Stimulated activated naive CD4-positive, alpha-beta T cell (primary cell): ENCODE data around the gene LMNA.
"Not testable (repeated sequence)": the region's sequence is repeated elsewhere in the genome, so short reads cannot be mapped to it uniquely, and the experiment has no call there.

Source experiments
- DNase-seq, 6 experiments: peaks; one replicate each; lab custom pipeline; 2025; lab: John Stamatoyannopoulos, UW

LMNA gene

DNA sequence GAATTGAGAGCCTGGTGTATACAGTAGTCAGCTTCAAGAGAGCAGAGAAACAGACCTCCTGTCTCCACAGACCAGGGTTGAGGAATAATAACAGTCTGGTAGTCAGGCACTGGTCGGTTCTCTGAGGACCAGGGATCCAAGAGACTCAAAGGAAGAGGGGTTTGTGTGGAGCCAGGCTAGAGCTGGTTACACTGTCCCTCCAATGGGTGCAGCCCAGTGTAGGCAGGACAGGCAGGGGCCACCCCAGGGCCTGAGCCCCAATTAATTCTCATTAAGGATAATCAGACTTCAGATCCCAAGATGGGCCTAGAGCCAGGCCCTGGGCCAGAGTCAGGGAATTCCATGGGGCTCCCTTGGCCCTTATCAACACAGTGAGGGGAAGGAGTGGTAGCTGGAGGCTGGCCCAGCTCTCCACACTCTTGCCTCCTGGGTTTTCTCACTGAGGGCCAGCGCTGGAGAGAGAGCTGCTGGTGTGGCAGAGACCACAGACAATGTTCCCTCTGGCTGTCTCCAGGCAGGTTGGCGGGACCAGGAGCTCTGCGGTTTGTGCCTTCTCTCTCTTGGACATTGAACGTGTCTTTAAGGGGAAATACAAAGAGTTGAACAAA, 48.0 kb downstream of the LMNA start:
- no peak for DNase-seq

DNA sequence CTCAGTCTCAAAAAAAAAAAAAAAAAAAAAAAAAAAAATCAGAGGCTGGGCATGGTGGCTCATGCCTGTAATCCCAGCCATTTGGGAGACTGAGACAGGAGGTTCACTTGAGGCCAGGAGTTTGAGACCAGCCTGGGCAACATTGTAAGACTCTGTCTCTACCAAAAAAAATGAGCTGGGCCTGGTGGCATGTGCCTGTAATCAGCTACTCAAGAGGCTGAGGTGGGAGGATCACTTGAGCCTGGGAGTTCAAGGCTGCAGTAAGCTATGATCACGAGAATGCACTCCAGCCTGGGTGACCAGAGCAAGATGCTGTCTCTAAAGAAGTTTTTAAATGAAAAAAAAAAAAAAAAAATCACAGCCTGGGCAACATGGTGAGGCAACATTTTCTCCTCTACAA, 49.2 kb downstream of the LMNA start:
- no peak for DNase-seq

DNA sequence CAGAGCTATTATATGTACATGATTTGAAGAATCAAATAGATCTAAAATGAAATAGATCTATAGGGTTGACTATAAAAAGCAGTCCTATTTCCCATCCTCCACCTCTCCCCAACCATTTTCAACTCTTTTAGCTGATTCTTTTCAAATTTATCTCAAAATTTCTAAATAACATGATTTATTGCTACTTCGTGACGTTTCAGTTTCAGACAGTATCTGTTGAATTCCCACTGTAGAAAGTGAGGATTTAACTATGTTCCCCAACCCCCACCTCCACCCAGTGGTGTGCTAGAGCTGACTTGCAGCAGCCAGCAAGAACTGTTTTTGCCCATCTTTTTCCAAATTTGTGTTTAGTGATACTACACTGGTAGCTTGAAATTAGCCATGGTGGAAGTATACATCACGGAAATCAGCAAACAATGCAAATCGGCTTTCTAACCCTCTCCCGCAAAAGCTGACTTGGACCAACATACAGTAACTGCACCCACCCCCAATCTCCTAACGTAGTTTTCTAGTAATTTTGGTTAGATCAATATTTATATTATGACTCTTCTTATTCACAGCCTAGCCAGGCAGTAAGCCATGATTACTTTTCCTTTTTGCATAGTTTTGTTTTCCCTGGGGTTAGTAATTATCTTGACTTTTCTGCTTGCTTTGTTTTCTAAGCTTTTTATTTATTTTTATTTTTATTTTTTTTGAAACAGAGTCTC, 49.8 kb downstream of the LMNA start:
- DNase-seq: no peak

DNA sequence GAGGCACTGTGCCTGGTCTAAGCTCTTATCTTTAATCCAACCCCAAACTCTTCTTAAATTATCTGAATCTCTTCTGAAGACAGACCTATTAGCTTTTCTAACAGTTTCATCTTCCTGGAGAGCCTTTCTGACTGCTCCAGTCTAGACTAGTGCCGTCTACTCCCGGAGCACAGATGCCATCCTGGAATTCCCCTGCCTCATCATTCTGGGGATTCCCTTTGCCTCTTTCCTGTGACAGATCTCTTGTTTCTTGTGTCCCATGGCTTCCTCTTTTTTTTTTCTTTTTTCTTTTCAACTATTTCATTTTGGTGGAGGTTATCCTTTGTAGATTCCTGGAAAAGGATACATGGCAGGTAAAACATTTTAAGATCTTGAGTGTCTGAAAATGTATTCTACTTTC, 50.6 kb downstream of the LMNA start:
- no peak for DNase-seq

DNA sequence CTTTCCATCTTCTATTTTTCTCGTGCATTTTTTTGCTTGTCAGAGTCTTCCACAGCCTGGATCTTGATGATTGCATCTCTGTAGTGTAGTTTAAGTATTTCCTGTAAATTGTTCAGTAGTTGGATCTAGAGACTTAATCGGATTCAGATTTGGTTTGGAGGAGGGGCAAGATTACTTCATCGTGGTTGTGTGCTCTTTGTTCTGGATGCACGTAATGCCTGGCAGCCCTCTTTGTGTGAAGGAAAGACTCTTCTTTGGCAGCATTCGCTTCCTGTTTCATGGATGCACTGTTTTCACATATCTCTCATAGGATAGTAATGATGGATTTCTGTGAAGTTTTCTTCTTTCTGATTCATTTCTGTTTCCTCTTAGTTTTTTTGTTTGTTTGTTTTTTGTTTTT, 53.0 kb downstream of the LMNA start:
- no peak for DNase-seq

DNA sequence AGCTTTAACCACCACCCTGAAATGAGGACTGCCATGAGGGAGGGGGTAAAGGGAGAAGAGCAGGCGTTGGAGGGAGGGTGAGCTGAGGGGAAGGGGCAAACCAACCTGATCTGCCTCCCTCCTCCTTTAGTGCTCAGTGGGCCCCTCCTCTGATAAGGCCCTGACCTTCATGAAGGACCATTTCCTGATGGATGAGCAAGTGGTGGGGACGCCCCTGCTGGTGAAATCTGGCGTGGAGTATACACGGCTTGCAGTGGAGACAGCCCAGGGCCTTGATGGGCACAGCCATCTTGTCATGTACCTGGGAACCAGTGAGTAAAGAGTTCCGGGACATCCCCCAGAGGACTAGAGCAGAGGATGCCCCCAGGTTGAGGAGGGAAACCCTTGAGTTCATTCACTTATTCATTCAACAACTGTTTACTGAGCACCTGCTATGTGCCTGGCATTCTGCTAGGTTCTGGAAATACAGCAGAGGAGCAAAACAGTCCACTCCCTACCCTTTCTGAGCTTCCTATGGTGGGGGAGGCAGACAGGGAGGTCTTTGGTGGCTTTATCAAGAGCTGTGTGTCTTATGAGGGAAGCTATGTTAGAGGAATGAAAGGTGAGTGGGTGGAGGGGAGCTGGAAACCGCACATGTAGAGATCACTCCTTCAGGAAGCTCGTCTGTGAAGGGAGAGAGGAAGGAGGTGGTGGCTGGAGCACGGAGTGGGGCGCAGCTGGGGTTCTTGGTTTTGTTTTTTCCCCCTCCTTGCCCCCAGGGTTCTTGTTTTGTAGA, 58.4 kb downstream of the LMNA start:
- no peak for DNase-seq

DNA sequence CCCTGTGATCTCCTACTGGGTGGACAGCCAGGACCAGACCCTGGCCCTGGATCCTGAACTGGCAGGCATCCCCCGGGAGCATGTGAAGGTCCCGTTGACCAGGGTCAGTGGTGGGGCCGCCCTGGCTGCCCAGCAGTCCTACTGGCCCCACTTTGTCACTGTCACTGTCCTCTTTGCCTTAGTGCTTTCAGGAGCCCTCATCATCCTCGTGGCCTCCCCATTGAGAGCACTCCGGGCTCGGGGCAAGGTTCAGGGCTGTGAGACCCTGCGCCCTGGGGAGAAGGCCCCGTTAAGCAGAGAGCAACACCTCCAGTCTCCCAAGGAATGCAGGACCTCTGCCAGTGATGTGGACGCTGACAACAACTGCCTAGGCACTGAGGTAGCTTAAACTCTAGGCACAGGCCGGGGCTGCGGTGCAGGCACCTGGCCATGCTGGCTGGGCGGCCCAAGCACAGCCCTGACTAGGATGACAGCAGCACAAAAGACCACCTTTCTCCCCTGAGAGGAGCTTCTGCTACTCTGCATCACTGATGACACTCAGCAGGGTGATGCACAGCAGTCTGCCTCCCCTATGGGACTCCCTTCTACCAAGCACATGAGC, 62.2 kb downstream of the LMNA start:
- no peak for DNase-seq

DNA sequence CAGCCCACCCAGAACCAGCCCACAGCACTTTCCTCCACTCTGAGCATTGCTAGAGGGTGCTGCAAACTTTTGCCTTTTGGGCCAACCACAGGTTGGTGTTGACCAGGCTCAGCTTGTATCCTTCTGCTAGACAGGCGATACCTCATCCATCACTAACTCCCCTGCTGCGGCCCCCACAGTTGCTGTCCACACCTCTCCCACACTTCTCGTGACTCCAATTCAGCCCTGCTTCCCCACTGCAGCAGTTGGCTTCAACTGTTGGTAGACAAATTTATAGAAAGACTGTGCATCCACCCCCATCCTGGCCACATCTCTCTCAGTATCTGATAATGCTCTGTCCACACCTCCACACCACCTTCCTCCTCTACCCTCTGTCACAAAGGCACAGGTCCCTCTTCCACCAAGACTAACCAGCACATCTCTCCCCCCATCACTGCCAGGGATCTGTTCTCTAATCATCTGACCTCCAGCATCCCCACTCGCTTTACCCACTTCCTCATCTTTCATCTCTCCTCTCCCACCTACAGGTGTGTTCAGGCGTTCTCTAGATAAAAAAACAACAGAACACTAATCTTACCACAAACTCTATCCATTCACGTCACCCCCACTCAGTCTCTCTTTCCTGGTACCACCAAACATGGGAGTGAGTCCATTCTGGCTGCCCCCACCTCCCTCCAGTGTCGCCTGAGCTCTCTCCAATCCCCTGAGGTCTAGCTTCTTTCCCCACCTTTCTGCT, 63.6 kb downstream of the LMNA start:
- peak in 3 of 6 experiments; percentile 43 to 48 (median 45) for DNase-seq

DNA sequence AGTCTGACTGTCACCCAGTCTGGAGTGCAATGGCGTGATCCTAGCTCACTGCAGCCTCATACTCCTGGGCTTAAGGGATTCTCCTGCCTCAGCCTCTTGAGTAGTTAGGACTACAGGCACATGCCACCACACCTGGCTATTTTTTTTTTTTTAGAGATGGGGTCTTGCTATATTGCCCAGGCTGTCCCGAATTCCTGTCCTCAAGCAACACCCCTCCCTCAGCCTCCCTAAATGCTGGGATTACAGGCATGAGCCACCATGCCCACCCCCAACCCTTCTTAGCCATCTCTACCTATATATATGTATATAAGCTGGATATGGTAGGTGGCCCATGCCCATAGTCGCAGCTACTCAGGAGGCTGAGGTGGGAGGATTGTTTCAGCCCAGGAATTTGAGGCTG, 66.0 kb downstream of the LMNA start:
- DNase-seq: no peak

DNA sequence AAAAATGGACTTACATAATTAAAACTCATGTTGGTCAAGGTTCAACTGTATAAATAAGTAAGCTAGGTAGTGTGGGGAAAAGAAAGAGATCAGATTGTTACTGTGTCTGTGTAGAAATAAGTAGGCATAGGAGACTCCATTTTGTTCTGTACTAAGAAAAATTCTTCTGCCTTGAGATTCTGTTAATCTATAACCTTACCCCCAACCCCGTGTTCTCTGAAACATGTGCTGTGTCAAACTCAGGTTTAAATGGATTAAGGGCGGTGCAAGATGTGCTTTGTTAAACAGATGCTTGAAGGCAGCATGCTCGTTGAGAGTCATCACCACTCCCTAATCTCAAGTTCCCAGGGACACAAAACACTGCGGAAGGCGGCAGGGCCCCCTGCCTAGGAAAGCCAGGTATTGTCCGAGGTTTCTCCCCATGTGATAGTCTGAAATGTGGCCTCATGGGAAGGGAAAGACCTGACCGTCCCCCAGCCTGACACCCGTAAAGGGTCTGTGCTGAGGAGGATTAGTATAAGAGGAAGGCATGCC, 66.9 kb downstream of the LMNA start:
- not testable (repeated sequence) for DNase-seq

DNA sequence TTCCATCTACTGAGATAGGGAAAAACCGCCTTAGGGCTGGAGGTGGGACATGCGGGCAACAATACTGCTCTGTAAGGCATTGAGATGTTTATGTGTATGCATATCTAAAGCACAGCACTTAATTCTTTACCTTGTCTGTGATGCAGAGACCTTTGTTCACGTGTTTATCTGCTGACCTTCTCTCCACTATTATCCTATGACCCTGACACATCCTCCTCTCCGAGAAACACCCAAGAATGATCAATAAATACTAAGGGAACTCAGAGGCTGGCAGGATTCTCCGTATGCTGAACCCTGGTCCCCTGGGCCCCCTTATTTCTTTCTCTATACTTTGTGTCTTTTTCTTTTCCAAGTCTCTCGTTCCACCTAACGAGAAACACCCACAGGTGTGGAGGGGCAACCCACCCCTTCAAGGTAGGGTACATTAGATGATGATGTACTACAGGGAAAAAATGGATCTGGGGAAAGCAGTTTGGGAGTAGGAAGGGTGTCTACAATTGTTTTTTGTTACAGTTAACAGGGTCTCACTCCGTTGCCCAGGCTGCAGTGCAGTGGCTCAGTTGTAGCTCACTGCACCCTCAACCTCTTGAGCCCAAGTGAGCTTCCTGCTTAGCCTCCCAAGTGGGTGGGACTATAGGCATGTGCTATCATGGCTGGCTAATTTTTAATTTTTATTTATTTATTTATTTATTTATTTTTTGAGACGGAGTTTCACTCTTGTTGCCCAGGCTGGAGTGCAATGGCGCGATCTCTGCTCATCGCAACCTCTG, 67.7 kb downstream of the LMNA start:
- DNase-seq: not testable (repeated sequence)

DNA sequence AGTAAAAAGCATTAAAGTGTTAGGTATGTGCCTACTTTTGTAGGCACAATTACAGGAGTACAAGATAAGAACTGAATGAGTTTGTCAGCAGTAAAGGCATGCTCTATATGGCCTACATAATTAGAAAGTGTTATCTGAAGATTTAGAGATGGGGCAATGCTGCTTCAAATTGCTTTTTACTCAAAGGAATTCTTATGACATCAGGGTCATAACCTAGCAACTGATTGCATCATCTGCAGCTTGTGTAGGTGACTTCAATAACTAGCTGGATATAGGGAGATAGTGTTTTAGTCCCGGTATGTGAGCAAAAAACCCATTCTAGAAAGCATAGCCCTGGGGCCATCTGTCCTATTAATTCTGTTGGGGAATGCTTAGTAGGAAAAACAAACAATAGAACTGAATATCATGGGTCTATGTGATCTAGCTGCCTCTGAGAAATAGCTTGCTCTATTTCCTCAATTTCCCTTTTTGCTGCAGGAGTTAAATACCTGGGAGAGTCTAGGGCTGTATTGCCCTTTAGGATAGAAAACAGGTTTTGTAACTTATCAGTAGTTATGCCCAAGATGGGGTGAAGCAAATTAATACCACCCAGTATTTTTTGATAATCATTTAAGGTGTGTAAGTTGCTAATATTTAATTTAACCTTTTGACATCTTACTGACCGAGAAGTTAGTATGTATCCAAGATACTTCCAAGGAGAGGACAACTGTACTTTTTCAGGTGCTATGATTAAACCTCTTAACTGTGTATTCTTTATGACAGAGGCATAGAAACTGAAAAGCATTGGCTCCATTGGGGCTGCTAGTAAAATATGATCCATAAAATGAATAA, 72.1 kb downstream of the LMNA start:
- DNase-seq: not testable (repeated sequence)
